Kidney glomerular epithelial cell (primary cell): ENCODE measurements around the gene PRR36.
"Not testable (repeated sequence)": the region's sequence is repeated elsewhere in the genome, so short reads cannot be mapped to it uniquely, and the experiment has no call there.

Experiments
- DNase-seq: peaks from one replicate; lab custom pipeline; 2025; lab: John Stamatoyannopoulos, UW

PRR36 gene

GRCh38 chr19:7860714-7861618, 13.2 kb downstream of the PRR36 start:
- no peak for DNase-seq

GRCh38 chr19:7859831-7860713, 14.1 kb downstream of the PRR36 start:
- no peak for DNase-seq

GRCh38 chr19:7859087-7859486, 15.1 kb downstream of the PRR36 start:
- not testable (repeated sequence) for DNase-seq

GRCh38 chr19:7858109-7858770, 15.9 kb downstream of the PRR36 start:
- no peak for DNase-seq

GRCh38 chr19:7857727-7858108, 16.5 kb downstream of the PRR36 start:
- DNase-seq: no peak

GRCh38 chr19:7856679-7857663, 17.2 kb downstream of the PRR36 start:
- no peak for DNase-seq

- no peak for DNase-seq
These were observed 18.0 kb downstream of the PRR36 start for GRCh38 chr19:7856109-7856591.

- DNase-seq: no peak
These were observed 18.6 kb downstream of the PRR36 start for GRCh38 chr19:7855426-7856108.

- no peak for DNase-seq
These were observed 20.4 kb downstream of the PRR36 start for GRCh38 chr19:7853770-7854128.

GRCh38 chr19:7852851-7853769, 21.1 kb downstream of the PRR36 start:
- peak; percentile 61 for DNase-seq

- no peak for DNase-seq
These were observed 22.3 kb downstream of the PRR36 start for GRCh38 chr19:7851623-7852500.

- no peak for DNase-seq
These were observed 23.1 kb downstream of the PRR36 start for GRCh38 chr19:7850945-7851622.

GRCh38 chr19:7850000-7850813, 24.0 kb downstream of the PRR36 start:
- DNase-seq: no peak

GRCh38 chr19:7849631-7849999, 24.6 kb downstream of the PRR36 start:
- DNase-seq: no peak

GRCh38 chr19:7848779-7849457, 25.3 kb downstream of the PRR36 start:
- DNase-seq: no peak

- no peak for DNase-seq
These were observed 26.5 kb downstream of the PRR36 start for GRCh38 chr19:7847664-7848063.
